Neuronal stem cell (in vitro differentiated cells): ENCODE results near the gene ALPK3.

Source experiments
- DNase-seq: peaks from one replicate; pipeline ENCODE4 v3.0.0-alpha.2; 2013; ENCODE audit warnings: low spot score
- H2AFZ ChIP-seq: one replicate; pipeline ENCODE4 v1.6.1; 2013; ENCODE audit warnings: mild to moderate bottlenecking, low read length, inconsistent platforms
- H2AK5ac ChIP-seq: 2 replicates; pipeline ENCODE4 v1.6.1; 2013; ENCODE audit warnings: low read depth, mild to moderate bottlenecking, inconsistent platforms, low read length, moderate library complexity, mixed read lengths
- H2BK120ac ChIP-seq: 2 replicates; pipeline ENCODE4 v1.6.1; 2013; ENCODE audit warnings: low read depth, mild to moderate bottlenecking, inconsistent platforms, low read length, moderate library complexity, mixed read lengths
- H2BK12ac ChIP-seq: one replicate; pipeline ENCODE4 v1.6.1; 2013; ENCODE audit warnings: low read length, inconsistent platforms
- H2BK15ac ChIP-seq: 2 replicates; pipeline ENCODE4 v1.6.1; 2013; ENCODE audit warnings: mild to moderate bottlenecking, low read length, inconsistent platforms, mixed read lengths
- H2BK5ac ChIP-seq: one replicate; pipeline ENCODE4 v1.6.1; 2013; ENCODE audit warnings: inconsistent platforms, mild to moderate bottlenecking, low read length, moderate library complexity
- H3K14ac ChIP-seq: one replicate; pipeline ENCODE4 v1.6.1; 2013; ENCODE audit warnings: low read length, inconsistent platforms
- H3K18ac ChIP-seq: 2 replicates; pipeline ENCODE4 v1.6.1; 2013; ENCODE audit warnings: low read length, inconsistent platforms
- H3K23ac ChIP-seq: 2 replicates; pipeline ENCODE4 v1.6.1; 2013; ENCODE audit warnings: low read depth, mild to moderate bottlenecking, mixed read lengths, low read length, inconsistent platforms; ENCODE audit not compliant: poor library complexity
- H3K27ac ChIP-seq: replicated peaks from 3 replicates; pipeline ENCODE4 v1.5.1; 2013; ENCODE audit warnings: low read length, inconsistent platforms
- H3K27me3 ChIP-seq, 3 experiments: 2 replicates each; pipeline ENCODE4 v1.6.1; 2013; ENCODE audit warnings: low read length in 3 of 3, mild to moderate bottlenecking in 2 of 3, inconsistent platforms in 1 of 3, low read depth in 1 of 3, mixed read lengths in 1 of 3, moderate library complexity in 1 of 3; ENCODE audit not compliant: control insufficient read depth in 3 of 3, insufficient read depth in 3 of 3
- H3K36me3 ChIP-seq, 2 donors: replicated peaks in 1 of 2; 2 replicates each; pipeline ENCODE4 v1.6.1; 2013; ENCODE audit warnings: low read length in 2 of 2; ENCODE audit not compliant: control insufficient read depth in 2 of 2, insufficient read depth in 2 of 2
- H3K4ac ChIP-seq: 2 replicates; pipeline ENCODE4 v1.6.1; 2013; ENCODE audit warnings: inconsistent platforms, mild to moderate bottlenecking, low read length, moderate library complexity
- H3K4me1 ChIP-seq, 2 donors: 1 replicate in 1 of 2; 2 replicates in 1 of 2; pipeline ENCODE4 v1.6.1; 2013; ENCODE audit warnings: low read length in 2 of 2, low read depth in 1 of 2; ENCODE audit not compliant: control insufficient read depth in 2 of 2, insufficient read depth in 1 of 2
- H3K4me2 ChIP-seq: one replicate; pipeline ENCODE4 v1.6.1; 2013; ENCODE audit warnings: mild to moderate bottlenecking, low read length, inconsistent platforms; ENCODE audit not compliant: insufficient read depth, poor library complexity, severe bottlenecking
- H3K4me3 ChIP-seq, 2 donors: 2 replicates each; pipeline ENCODE4 v1.5.1; 2013; ENCODE audit warnings: low read length in 2 of 2, mild to moderate bottlenecking in 2 of 2, inconsistent platforms in 1 of 2, moderate library complexity in 1 of 2
- H3K79me1 ChIP-seq: one replicate; pipeline ENCODE4 v1.6.1; 2013; ENCODE audit warnings: low read depth, mild to moderate bottlenecking, inconsistent platforms, low read length, moderate library complexity
- H3K9ac ChIP-seq: one replicate; pipeline ENCODE4 v1.6.1; 2013; ENCODE audit warnings: mild to moderate bottlenecking, low read depth, low read length, inconsistent platforms; ENCODE audit not compliant: poor library complexity
- H3K9me3 ChIP-seq, 2 donors: replicated peaks in 1 of 2; 2 replicates each; pipeline versions ENCODE3 to v1.6.1; 2013; ENCODE audit warnings: low read length in 2 of 2, mild to moderate bottlenecking in 2 of 2, inconsistent platforms in 1 of 2, low read depth in 1 of 2, mixed read lengths in 1 of 2, moderate library complexity in 1 of 2; ENCODE audit not compliant: control insufficient read depth in 2 of 2, insufficient read depth in 1 of 2
- H4K8ac ChIP-seq: one replicate; pipeline ENCODE4 v1.6.1; 2013; ENCODE audit warnings: low read depth, mild to moderate bottlenecking, inconsistent platforms, low read length, moderate library complexity
- H4K91ac ChIP-seq: one replicate; pipeline ENCODE4 v1.6.1; 2013; ENCODE audit warnings: low read length, low read depth, mild to moderate bottlenecking, inconsistent platforms; ENCODE audit not compliant: poor library complexity
- WGBS, 2 donors: extraction: QIAGEN DNeasy Blood & Tissue Kit; methylation state at CpG; one replicate each; pipeline ENCODE4 v1.1.7; 2013; ENCODE audit warnings: missing lambda C conversion rate in 2 of 2, mixed read lengths in 1 of 2; ENCODE audit not compliant: insufficient read length in 2 of 2, insufficient replicate concordance in 1 of 2; ENCODE audit errors: extremely low coverage in 2 of 2; 5-methylcytosine and 5-hydroxymethylcytosine counted together

Gene ALPK3

GRCh38 chr15:84898761-84899160 lies 81.6 kb downstream of the ALPK3 start:
- Histone ChIP-seq H2BK120ac (no peak overlapping the region), H3K79me1 (no peaks in the 10 kb centered on the region), H3K4me1 (no peaks in the 10 kb centered on the region), H3K4me3 (no peak overlapping the region), H4K8ac (no peak overlapping the region), H3K4me2 (no peak overlapping the region), H4K91ac (no peak overlapping the region), H3K23ac (no peak overlapping the region), H3K9ac (no peak overlapping the region), H3K14ac (no peak overlapping the region), H2BK15ac (no peak overlapping the region), H3K27ac (no peak overlapping the region), H3K27me3 (no peaks in the 10 kb centered on the region), H3K36me3 (no peaks in the 10 kb centered on the region), H3K18ac (no peak overlapping the region), H2AFZ (no peak overlapping the region), H2BK5ac (no peak overlapping the region), H2BK12ac (no peak overlapping the region), H3K9me3 (peaks cover 0 to 5% of the 10 kb centered on the region in 2 donors), H2AK5ac (no peak overlapping the region), H3K4ac (no peak overlapping the region)
- no CpG with 5 or more reads among the region's 4 CpGs for WGBS, 2 donors
- DNase-seq = no peak

DNA sequence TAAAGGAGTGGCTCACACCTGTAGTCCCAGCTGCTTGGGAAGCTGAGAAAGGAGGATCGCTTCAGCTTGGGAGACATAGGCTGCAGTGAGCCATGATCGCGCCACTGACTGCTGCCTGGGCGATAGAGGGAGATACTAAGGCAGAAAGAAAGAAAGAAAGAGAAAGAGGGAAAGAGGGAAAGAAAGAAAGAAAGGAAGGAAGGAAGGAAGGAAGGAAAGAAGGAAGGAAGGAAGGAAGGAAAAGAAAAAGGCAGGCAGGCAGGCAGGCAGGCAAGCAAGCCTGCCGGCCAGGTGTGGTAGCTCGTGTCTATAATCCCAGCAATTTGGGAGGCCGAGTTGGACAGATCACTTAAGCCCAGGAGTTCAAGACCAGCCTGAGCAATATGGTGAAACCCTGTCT lies 82.6 kb downstream of the ALPK3 start:
- Histone ChIP-seq H3K4ac (no peak overlapping the region), H2BK15ac (no peak overlapping the region), H2BK12ac (no peak overlapping the region), H3K4me3 (no peak overlapping the region), H3K4me1 (no peaks in the 10 kb centered on the region), H3K36me3 (no peaks in the 10 kb centered on the region), H3K79me1 (no peaks in the 10 kb centered on the region), H4K91ac (no peak overlapping the region), H2AK5ac (no peak overlapping the region), H3K27ac (no peak overlapping the region), H3K9ac (no peak overlapping the region), H3K18ac (no peak overlapping the region), H4K8ac (no peak overlapping the region), H2AFZ (no peak overlapping the region), H2BK5ac (no peak overlapping the region), H3K23ac (no peak overlapping the region), H3K27me3 (no peaks in the 10 kb centered on the region), H3K14ac (no peak overlapping the region), H3K9me3 (peaks cover 0 to 5% of the 10 kb centered on the region in 2 donors), H2BK120ac (no peak overlapping the region), H3K4me2 (no peak overlapping the region)
- WGBS, 2 donors = no CpG with 5 or more reads among the region's 7 CpGs
- no peak for DNase-seq

GRCh38 chr15:84901540-84901939 lies 84.4 kb downstream of the ALPK3 start:
- no peak overlapping the region for H4K91ac ChIP-seq
- H3K4me2 ChIP-seq = no peak overlapping the region
- H2BK15ac ChIP-seq = no peak overlapping the region
- H3K4me3 ChIP-seq = no peak overlapping the region
- H2BK12ac ChIP-seq = no peak overlapping the region
- H3K4ac ChIP-seq = no peak overlapping the region
- no peak overlapping the region for H3K18ac ChIP-seq
- H3K27ac ChIP-seq = no peak overlapping the region
- no peak overlapping the region for H2AK5ac ChIP-seq
- H3K79me1 ChIP-seq = no peaks in the 10 kb centered on the region
- no peak overlapping the region for H4K8ac ChIP-seq
- no peak overlapping the region for H3K14ac ChIP-seq
- no peak overlapping the region for H2BK120ac ChIP-seq
- DNase-seq = no peak
- H3K9me3 ChIP-seq = peaks cover 0 to 5% of the 10 kb centered on the region in 2 donors
- WGBS, 2 donors = no CpG with 5 or more reads among the region's 2 CpGs
- no peak overlapping the region for H3K9ac ChIP-seq
- H3K23ac ChIP-seq = no peak overlapping the region
- H3K27me3 ChIP-seq = no peaks in the 10 kb centered on the region
- H2BK5ac ChIP-seq = no peak overlapping the region
- no peak overlapping the region for H2AFZ ChIP-seq
- no peaks in the 10 kb centered on the region for H3K36me3 ChIP-seq
- H3K4me1 ChIP-seq = no peaks in the 10 kb centered on the region

GRCh38 chr15:84903751-84904150 lies 86.6 kb downstream of the ALPK3 start:
- Histone ChIP-seq H4K8ac (no peak overlapping the region), H3K36me3 (no peaks in the 10 kb centered on the region), H3K4ac (no peak overlapping the region), H4K91ac (no peak overlapping the region), H2BK15ac (no peak overlapping the region), H3K9ac (no peak overlapping the region), H3K4me2 (no peak overlapping the region), H2BK12ac (no peak overlapping the region), H2AFZ (no peak overlapping the region), H2BK120ac (no peak overlapping the region), H3K9me3 (peaks cover 0 to 5% of the 10 kb centered on the region in 2 donors), H3K18ac (peak overlapping the region; percentile 18), H3K27me3 (no peaks in the 10 kb centered on the region), H3K27ac (no peak overlapping the region), H2AK5ac (peak overlapping the region; percentile 25), H2BK5ac (peak overlapping the region; percentile 6), H3K79me1 (no peaks in the 10 kb centered on the region), H3K23ac (no peak overlapping the region), H3K4me1 (no peaks in the 10 kb centered on the region), H3K4me3 (no peak overlapping the region), H3K14ac (no peak overlapping the region)
- WGBS, 2 donors = no CpG with 5 or more reads among the region's 2 CpGs
- DNase-seq = no peak
